Activated T-cell treated with anti-CD3 and anti-CD28 coated beads for 48 hours (primary cell): Measurements from ENCODE around the gene IQUB.
"Not testable (repeated sequence)": the region's sequence is repeated elsewhere in the genome, so short reads cannot be mapped to it uniquely, and the experiment has no call there.

Source experiments
- DNase-seq: peaks from one replicate; pipeline ENCODE4 v3.0.0-alpha.2; 2020; ENCODE audit warnings: low read depth

Gene IQUB

DNA sequence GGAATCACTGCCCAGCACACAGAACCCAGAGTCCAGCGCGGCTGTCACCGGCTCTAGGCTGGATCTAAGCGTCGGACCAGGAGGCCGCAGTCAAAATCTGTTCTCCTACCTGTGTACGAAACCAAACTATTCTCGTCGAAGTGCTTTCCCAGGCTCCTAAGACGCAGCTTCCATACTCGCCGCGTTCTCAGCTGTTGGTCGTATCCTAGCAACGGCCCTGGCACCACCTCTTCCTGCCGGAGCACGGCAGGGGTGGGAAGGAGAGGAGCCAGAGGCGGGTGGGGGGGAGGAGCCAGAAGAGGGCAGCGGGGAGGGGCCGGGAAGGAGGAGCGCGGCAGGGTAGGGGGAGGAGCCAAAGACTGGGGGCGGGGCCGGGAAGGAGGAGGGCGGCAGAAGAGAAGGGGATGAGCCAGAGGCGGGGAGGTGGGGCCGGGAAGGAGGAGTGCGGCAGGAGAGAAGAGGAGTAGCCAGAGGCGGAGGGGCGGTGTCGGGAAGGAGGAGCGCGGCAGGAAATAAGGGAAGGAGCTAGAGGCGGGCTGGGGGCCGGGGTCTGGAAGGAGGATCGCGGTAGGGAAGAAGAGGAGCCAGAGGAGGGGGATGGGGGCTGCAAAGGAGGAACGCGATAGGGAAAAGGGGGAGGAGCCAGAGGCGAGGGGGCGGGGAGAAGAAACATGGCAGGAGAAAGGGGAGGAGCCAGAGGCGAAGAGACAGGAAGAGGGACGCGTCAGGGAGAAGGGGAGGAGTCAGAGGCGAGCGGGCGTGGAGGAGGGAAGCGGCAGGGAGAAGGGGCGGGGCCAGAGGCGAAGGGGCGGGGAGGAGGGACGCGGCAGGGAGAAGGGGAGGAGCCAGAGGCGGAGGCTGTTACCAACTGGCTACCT is at the start of gene IQUB:
Gene IQUB, minus strand, starts transcription at position 213 of the 878 bp plus-strand sequence. CDS start 22,255 bp downstream, outside the sequence.
- DNase-seq, result peak; percentile 92

- DNase-seq, result no peak
Observed at GRCh38 chr7:123583821-123584220, 49.4 kb upstream of the IQUB start.

- no peak for DNase-seq
Observed at GRCh38 chr7:123581162-123581459, 46.7 kb upstream of the IQUB start.

DNA sequence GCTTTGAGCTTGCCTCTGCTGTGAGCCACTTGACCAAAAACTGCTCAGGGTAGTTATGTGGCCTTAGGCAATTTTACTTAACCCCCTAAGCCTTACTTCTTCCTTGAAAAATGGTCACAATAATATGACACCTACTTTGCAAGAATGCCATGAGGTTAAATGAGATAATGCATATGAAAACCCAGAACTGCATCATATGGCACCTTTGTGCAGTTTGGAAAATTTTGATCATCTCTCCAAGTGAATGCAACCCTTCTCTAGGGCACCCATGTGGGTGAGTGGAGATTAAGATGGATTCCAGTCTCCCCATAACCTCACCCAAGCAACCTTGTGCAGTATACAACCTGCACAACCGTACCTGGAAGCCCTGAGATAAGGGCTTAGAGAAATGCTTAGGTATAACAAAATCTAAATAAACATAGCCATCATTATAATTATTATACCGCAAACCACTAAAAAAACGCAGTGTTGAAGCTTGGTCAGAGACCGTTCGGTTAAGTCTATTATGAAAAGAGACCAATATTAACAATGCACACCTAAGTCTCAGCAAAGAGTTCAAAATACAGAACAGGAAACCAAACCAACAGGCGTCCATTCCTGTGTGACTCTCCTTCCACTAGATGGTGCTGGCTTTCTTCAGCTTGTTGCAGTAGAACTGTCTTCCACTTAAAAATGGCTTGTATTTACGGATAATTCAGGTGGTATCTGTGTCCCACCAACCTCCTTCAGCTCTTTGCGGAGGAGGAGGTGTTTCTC is 46.2 kb upstream of the IQUB start:
- DNase-seq, result no peak

DNA sequence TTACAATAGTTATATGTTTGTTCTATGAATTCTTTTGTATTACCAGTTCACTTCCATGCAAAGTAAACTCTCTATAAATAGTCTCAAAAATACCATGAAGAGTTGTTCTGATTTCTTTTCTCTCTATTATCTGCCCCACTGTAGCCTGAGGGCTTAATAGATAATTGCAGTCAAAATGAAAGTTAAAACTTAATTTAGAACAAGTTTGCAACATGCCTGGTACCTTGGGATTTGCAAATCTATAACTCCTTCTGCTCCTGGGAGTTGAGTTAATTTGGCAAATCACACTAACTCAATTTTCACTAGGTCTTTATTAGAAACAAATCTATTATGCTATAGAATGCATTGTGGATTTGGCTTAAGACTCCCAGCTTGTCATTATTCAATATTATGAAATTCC is 45.0 kb upstream of the IQUB start:
- DNase-seq, result no peak

GRCh38 chr7:123573896-123574467 is 39.6 kb upstream of the IQUB start:
- DNase-seq, result no peak

DNA sequence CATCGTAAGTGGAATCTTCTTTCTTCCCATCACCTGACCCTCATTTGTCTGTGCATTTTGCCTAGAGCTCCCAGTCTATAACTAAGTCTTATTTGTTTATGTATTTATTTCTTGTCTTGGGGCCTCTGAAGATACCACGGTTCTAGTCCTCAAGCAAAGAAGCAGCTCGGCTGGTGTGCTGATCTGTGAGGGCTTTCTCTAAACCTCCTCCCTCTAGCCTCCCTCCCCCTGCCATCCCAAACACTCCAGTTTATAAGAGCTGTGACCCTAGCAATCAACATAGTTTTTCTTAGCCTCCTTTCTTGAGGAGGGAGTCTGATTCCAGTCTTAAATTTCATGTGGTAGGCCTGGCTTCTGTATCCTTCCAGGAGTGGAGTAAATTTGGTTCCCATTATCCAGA is 38.9 kb upstream of the IQUB start:
- DNase-seq, result no peak

DNA sequence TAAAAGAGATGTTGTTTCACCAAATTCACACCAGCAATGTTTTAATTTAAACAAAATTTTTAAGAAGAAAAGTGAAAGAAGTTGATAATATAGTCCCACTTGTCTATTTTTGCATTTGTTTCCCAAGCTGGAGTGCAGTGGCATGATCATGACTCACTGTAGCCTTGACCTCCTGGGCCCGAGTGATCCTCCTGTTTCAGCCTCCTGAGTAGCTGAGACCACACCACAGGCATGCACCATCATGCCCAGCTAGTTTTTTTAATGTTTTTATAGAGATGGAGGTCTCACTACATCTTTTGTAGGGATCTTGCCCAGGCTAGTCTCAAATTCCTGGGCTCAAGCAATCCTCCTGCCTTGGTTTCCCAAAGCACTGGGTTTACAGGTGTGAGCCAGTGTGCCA is 37.3 kb upstream of the IQUB start:
- DNase-seq, result no peak

GRCh38 chr7:123571187-123571586 is 36.8 kb upstream of the IQUB start:
- DNase-seq, result no peak

DNA sequence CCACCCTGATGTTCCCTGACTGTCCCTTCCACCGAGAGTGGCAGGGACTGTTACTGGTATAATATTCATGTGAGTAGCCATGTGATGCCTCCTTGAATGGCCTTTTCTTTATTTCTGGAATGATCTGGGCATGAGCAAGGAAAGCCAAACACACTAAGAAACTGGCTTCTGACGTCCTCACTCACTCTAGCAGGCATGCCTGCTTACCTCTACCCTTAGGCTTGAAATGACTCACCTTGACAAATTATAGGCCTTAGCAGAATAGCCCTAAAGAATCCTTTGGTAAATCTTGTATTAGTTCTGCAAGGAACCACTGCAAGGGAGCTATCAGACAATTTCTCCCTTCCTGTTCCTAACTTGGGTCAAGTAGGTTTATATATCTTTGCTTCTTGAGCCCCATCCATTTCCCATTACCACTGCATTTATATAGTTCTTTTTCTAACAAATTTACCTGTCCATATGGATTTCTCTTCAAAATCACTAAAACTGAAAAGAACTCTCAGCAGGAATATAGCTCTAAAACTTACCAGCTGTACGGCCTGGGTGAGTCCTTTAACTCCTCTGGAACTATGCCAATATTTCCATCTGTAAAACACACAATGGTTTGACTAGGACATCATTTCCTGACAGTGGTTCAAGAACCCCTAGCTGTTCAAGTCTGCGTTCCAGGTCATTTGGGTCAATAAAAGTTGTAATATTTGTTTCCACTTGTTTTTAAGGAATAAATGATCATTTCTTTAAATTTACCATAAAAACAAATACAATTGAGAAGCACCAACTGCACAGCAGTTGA is 36.2 kb upstream of the IQUB start:
- no peak for DNase-seq

GRCh38 chr7:123569352-123570010 is 35.1 kb upstream of the IQUB start:
- no peak for DNase-seq

DNA sequence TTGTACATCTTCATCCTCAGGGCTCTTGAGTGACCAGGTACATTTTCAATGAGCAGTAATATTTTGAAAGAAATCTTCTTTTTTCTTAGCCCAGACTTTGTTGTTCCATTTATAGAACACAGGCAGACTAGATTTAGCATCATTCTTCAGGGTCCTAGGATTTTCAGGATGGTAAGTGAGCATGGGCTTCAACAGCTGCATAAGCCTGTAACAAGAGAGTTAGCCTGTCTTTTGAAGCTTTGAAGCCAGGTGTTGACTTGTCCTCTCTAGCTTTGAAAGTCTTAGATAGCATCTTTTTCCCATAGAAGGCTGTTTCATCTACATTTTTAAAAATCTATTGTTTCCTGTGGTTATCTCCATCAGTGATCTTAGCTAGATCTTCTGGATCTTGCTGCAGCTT is 27.7 kb upstream of the IQUB start:
- DNase-seq, result no peak

DNA sequence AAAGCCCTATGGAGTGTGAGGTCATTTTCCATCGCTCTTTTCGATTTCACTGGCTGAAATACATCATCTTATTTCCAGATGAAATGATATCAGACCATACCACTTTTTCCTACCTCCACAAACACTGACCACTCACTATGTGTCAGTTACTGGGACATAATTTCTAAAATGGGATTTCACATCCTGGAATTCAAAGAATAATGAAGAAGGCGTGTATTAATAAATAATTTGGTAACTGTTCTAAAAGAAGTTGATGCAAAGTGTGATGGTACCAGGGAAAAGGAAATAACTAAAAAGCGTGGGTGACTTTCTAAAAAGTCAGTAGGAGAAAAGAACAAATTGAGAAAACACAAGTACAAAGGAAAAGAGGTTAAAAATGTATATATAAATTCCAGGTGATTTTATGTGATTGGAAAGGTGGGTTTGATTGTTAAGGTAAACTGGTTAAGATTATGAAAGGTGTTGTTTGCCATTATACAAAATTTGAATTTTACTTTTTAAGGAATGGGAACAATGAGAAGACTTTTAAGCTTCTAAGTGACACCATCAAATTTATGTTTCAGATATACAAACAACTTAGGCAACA is 24.0 kb upstream of the IQUB start:
- no peak for DNase-seq

DNA sequence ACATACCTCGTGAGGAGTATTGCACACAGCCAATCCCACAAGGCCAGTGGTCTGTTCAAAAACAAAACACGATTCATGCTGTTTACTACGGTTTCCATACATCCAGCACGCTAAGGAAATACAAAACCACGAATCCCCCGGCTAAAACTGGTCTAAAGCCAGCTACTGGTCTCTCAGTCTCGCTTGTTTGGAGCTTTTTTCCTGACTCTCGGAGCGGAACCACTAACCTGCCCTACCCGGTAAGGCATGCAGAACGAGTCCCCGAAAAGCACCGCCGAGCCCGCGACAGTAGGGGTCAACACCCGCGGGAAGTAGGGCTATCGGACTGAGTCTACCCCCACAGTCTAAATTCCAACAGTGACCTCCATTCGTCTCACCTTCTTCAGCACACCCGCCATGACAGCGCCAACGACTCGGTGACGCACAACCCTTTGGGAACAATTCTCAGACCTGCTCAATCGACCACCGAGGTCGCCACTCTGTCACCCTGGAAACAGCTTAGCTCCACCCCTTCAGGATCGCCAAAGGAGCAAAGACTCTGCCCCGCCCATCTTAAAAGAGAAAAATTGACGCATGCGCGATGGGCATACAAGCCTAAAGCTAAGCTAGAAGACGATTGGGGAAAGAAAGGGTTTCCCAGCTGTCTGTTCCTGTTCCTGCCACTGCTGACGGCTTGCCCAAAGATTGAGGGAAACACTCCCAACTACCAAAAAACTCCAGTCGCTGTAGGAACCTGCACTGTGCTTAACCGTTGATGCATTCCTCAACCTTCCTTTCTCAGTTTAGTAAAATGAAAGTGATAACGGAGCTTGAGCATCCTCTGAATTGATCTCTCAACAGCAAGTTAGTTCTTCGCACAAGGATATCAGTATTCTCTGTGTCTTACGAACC is 23.2 kb upstream of the IQUB start, which contains the start of gene NDUFA5:
Gene NDUFA5, minus strand, starts transcription at position 421 of the 891 bp plus-strand sequence. Its CDS starts 23 bp downstream, at position 398.
- peak; percentile 88 for DNase-seq

DNA sequence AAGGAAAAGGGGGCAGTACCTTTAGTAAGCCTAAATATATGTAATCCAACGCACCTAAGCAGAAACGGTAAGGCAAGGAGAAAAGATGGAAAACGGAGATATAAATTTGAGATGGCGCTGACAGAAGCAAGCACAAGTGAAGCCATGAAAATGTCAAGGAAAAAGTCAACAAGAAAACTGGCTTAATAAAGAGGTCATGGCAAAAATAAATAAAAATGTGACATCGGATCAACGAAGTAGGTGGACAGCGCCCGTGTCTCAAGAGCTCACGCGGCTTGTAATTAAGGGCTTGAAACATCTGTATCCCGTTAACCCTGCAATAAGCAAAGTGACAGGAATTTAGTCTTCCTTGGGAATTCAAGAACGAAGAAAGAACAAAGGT is 22.6 kb upstream of the IQUB start:
- no peak for DNase-seq

- no peak for DNase-seq
Observed at GRCh38 chr7:123555484-123555883, 21.1 kb upstream of the IQUB start.

DNA sequence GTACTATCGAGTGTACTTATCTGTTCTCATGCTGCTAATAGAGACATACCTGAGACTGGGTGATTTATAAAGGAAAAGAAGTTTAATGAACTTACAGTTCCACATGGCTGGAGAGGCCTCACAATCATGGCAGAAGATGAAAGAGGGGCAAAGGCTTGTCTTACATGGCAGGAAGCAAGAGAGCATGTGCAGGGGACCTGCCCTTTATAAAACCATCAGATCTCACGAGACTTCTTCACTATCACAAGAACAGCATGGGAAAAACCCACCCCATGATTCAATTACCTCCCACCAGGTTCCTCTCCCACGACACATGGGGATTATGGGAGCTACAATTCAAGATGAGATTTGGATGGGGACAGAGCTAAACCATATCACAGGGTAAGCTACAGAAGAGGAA is 18.8 kb upstream of the IQUB start:
- DNase-seq, result no peak

GRCh38 chr7:123552641-123553040 is 18.2 kb upstream of the IQUB start:
- DNase-seq, result no peak

DNA sequence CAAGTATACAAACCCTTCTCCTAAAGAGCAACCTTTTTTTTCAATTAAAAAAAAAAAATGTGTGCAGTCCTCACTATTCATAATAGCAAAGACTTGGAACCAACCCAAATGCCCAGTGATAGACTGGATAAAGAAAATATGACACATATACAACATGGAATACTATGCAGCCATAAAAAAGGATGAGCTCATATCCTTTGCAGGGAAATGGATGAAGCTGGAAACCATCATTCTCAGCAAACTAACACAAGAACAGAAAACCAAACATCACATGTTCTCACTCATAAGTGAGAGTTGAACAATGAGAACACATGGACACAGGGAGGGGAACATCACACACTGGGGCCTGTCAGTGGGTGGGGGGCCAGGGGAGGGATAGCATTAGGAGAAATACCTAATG is 17.7 kb upstream of the IQUB start:
- DNase-seq, result not testable (repeated sequence)

GRCh38 chr7:123548406-123548805 is 14.0 kb upstream of the IQUB start:
- DNase-seq, result no peak
